Type B pancreatic cell (in vitro differentiated cells): ENCODE measurements around the gene PPP1R9A. TPM values are rescaled to one million over a fixed set of nuclear protein-coding genes. Genes with fewer than 3 reads are reported as not detected.

Source experiments
- DNase-seq: peaks from one replicate; pipeline ENCODE4 v3.0.0; 2021; ENCODE audit warnings: mixed read lengths; ENCODE audit not compliant: unreplicated experiment; ENCODE audit errors: extremely low spot score
- H3K27ac Mint-ChIP-seq: 2 replicates; pipeline ENCODE4 v1.8.0; 2021; ENCODE audit warnings: mild to moderate bottlenecking, mixed read lengths
- H3K27me3 Mint-ChIP-seq: 2 replicates; pipeline ENCODE4 v1.8.0; 2021; ENCODE audit warnings: mixed read lengths
- H3K36me3 Mint-ChIP-seq: 2 replicates; pipeline ENCODE4 v1.8.0; 2021; ENCODE audit warnings: mixed read lengths
- H3K4me1 Mint-ChIP-seq: one replicate; pipeline ENCODE4 v1.8.0; 2021; ENCODE audit warnings: mixed read lengths; ENCODE audit not compliant: unreplicated experiment
- H3K4me3 Mint-ChIP-seq: 2 replicates; pipeline ENCODE4 v1.8.0; 2021; ENCODE audit warnings: mild to moderate bottlenecking, mixed read lengths
- H3K9me3 Mint-ChIP-seq: 2 replicates; pipeline ENCODE4 v1.8.0; 2021; ENCODE audit warnings: mixed read lengths
- total RNA-seq: library from RNA; stranded (reverse); gene quantifications from 2 replicates; pipeline ENCODE4 v1.2.1, GENCODE V29; 2021; ENCODE audit warnings: low replicate concordance
- TF ChIP-seq, protein P1 (sequence below): fragments of 200-600 bp; sonication (generic); conservative IDR thresholded peaks from 2 replicates; pipeline ENCODE4 v1.5.0; 2021; ENCODE audit warnings: antibody characterized with exemption, mild to moderate bottlenecking

Gene PPP1R9A
- total RNA-seq, 1 donor from 2014 or later, result 21.3 TPM

DNA sequence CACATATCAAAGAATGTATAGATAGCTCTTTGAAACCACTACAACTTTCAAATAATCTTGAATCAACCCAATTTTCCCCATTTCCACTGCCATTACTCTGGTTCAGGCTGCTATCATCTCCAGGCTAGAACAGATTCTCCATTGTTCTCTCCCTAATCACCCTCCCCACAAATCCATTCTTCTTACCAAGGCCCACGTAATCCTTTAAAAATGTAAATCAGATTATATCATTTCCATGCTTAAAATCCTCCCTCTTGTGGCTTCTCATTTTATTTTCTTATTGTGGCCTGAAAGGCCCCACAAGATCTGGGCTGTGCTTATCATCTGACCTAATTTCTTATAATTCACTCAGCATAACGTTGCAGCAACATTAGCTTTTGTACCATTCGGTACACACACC is 420.0 kb downstream of the PPP1R9A start:
- no peaks in the 10 kb centered on the region for H3K4me1 Mint-ChIP-seq
- peaks cover 24% of the 10 kb centered on the region for H3K27me3 Mint-ChIP-seq
- no peak for DNase-seq
- no peak overlapping the region for H3K27ac Mint-ChIP-seq
- peaks cover 8% of the 10 kb centered on the region for H3K9me3 Mint-ChIP-seq
- H3K4me3 Mint-ChIP-seq, result no peak overlapping the region
- TF ChIP-seq, protein P1, sequence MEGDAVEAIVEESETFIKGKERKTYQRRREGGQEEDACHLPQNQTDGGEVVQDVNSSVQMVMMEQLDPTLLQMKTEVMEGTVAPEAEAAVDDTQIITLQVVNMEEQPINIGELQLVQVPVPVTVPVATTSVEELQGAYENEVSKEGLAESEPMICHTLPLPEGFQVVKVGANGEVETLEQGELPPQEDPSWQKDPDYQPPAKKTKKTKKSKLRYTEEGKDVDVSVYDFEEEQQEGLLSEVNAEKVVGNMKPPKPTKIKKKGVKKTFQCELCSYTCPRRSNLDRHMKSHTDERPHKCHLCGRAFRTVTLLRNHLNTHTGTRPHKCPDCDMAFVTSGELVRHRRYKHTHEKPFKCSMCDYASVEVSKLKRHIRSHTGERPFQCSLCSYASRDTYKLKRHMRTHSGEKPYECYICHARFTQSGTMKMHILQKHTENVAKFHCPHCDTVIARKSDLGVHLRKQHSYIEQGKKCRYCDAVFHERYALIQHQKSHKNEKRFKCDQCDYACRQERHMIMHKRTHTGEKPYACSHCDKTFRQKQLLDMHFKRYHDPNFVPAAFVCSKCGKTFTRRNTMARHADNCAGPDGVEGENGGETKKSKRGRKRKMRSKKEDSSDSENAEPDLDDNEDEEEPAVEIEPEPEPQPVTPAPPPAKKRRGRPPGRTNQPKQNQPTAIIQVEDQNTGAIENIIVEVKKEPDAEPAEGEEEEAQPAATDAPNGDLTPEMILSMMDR, result no peak
- H3K36me3 Mint-ChIP-seq, result no peaks in the 10 kb centered on the region

DNA sequence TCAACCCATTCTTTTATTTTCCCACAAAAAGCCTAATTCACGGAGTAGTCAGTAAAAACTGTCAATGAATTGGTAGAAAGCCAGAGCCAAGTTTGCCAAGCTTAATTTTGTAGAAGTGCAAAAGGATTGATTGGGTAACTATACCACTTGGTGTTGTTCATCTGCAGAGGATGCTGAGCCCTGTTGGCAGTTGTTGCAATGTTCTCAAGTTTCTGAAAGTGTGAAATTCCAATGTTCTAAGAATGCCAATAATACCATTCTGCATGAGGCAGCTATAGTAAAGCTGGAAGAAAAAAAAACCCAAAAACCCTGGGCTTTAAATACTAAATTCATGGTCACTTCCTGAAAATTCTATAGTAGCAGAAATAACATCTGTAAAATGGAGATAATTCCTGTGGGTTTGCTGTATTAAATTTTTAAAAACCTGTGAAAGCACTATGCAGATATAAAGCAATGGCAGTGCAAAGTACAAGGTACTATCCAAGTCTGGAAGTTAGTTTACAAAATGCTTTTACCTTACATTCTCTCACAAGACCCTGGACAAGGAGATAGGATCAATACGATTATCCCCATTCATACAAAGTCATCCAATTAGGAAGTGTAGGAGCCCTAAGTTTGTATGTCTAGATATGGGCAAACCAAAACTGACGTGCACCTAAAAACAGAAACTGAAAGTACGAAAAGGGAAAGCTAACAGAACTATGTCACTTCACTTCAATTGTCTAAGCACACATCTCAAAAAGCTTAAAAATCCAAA is 423.0 kb downstream of the PPP1R9A start:
- no peak overlapping the region for H3K27ac Mint-ChIP-seq
- H3K36me3 Mint-ChIP-seq, result no peaks in the 10 kb centered on the region
- no peak overlapping the region for H3K4me3 Mint-ChIP-seq
- no peak for DNase-seq
- peaks cover 15% of the 10 kb centered on the region for H3K27me3 Mint-ChIP-seq
- H3K4me1 Mint-ChIP-seq, result no peaks in the 10 kb centered on the region
- peaks cover 8% of the 10 kb centered on the region for H3K9me3 Mint-ChIP-seq
- TF ChIP-seq, protein P1, result no peak

DNA sequence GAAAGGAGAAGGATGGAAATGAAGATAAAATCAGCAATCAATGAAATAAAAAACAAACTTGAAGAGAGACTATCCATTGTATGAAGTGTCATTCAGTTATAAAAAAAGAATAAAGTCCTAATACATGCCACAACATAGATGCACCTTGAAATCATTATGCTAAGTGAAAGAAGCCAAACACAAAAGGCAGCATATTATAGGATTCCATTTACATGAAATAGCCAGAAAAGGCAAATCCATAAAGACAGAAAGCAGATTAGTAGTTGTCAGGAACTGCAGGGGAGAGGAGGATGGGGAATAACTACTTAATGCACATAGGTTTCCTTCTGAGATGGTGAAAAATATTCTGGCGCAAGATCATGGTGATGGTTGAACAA is 423.6 kb downstream of the PPP1R9A start:
- Mint-ChIP-seq H3K36me3 (no peaks in the 10 kb centered on the region), H3K27me3 (peaks cover 9% of the 10 kb centered on the region), H3K9me3 (peaks cover 5% of the 10 kb centered on the region), H3K4me3 (no peak overlapping the region), H3K27ac (no peak overlapping the region), H3K4me1 (no peaks in the 10 kb centered on the region)
- TF ChIP-seq, protein P1, result no peak
- DNase-seq, result no peak

DNA sequence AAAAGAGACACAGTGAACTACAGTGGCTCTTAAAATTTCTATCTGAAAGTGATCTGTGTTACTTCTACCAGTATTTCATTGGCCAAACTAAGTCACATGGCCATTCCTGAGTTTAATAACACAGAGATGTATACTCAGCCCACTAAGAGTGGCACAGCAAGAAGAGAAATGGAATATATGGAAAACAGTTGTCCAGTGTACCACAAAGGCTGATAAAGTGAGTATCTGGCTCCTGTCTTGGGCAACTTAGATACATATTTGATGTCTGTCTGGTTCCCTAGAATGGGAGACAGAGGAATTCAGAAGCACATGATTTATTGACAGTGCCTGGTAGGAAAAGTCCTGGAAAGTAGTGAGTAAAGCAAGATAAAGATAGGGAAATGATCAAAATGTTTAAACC is 427.1 kb downstream of the PPP1R9A start:
- H3K4me3 Mint-ChIP-seq, result no peak overlapping the region
- no peak overlapping the region for H3K27ac Mint-ChIP-seq
- TF ChIP-seq, protein P1, result no peak
- no peaks in the 10 kb centered on the region for H3K4me1 Mint-ChIP-seq
- no peaks in the 10 kb centered on the region for H3K27me3 Mint-ChIP-seq
- H3K36me3 Mint-ChIP-seq, result no peaks in the 10 kb centered on the region
- no peak for DNase-seq
- no peaks in the 10 kb centered on the region for H3K9me3 Mint-ChIP-seq

DNA sequence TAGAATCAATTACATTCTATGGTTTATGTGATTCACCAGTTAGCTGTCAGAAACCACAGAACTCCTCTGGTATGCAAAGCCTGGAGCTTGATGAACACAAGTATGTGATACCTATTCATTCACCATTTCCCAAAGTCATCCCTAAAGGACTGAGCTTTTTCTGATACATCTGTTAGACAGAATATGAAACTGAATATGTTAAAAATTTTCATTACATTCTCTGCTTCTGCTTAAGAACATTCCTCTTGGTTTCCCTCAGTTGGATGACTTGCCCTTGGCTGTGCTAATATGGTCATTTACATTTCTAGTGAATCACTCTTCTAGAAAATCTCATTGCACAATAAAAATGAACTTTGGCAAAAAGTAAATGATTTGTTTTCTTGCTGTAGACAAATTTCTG is 427.7 kb downstream of the PPP1R9A start:
- TF ChIP-seq, protein P1, result no peak
- Mint-ChIP-seq H3K9me3 (no peaks in the 10 kb centered on the region), H3K4me3 (no peak overlapping the region), H3K27me3 (no peaks in the 10 kb centered on the region), H3K36me3 (no peaks in the 10 kb centered on the region), H3K4me1 (no peaks in the 10 kb centered on the region), H3K27ac (no peak overlapping the region)
- DNase-seq, result no peak

DNA sequence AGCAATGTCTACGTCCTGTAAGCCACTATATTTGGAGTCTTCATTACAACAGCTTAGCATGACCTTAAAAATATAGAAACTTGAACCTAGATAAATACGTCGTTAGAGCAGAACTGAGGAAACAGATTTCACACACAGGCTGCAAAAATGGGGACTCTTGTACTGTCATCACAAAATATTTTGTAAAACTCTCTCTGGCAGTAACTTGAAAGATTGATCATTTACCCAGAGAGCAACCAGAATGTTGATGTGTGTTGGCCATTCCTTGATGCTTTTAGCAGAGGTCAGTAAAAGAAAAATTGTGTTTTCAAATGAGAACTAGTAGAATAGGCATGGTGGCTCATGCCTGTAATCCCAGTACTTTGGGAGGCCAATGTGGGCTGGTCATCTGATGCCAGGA is 431.4 kb downstream of the PPP1R9A start:
- DNase-seq, result no peak
- Mint-ChIP-seq H3K27ac (no peak overlapping the region), H3K36me3 (no peaks in the 10 kb centered on the region), H3K4me1 (peaks cover 4% of the 10 kb centered on the region), H3K27me3 (no peaks in the 10 kb centered on the region), H3K4me3 (no peak overlapping the region), H3K9me3 (peaks cover 9% of the 10 kb centered on the region)
- TF ChIP-seq, protein P1, result no peak
